Measurements from ENCODE around the gene CENPK. TPM values are rescaled to one million over a fixed set of nuclear protein-coding genes. Genes with fewer than 3 reads are reported as not detected.

The CENPK gene
- total and polyA plus RNA-seq, 9 of the 15 experiments (the other 6 are each of a cell fraction or from before 2014, with no cell fraction given), result 30.8 to 134 (median 69.0) TPM

- peak in 1 of 2 experiments; percentile 77; a peak in 2 of 4 replicates for TF ChIP-seq ZNF318 (IDR thresholded peaks at IDR 0.05; ENCODE audit: borderline replicate concordance in 1 of 2, low read depth in 1 of 2)
- no peak for TF ChIP-seq XRCC5 (IDR thresholded peaks at IDR 0.05; ENCODE audit: low read depth, low read length)
- peak; percentile 30 for TF ChIP-seq POLR2B (IDR thresholded peaks at IDR 0.05; ENCODE audit: low read depth, partially characterized antibody)
- peak; percentile 36 for TF ChIP-seq DACH1 (IDR thresholded peaks at IDR 0.05; ENCODE audit: partially characterized antibody)
- TF ChIP-seq ZNF3 (CRISPR knock-in tag; IDR thresholded peaks at IDR 0.05), result no peak
- TF ChIP-seq NBN (IDR thresholded peaks at IDR 0.05; ENCODE audit: low read depth), result peak; percentile 26; the same call in 1 of the 2 replicates
- TF ChIP-seq PYGO2 (tag; IDR thresholded peaks at IDR 0.05), result no peak
- peak; percentile 62; the same call in 1 of the 2 replicates for TF ChIP-seq CHD2 (IDR thresholded peaks at IDR 0.05; ENCODE audit: low read depth, low read length)
- no peak for TF ChIP-seq THAP7 (CRISPR knock-in tag; IDR thresholded peaks at IDR 0.05)
- no peak; a peak in 1 of 4 replicates for TF ChIP-seq MAZ (CRISPR knock-in tag; conservative IDR thresholded peaks at IDR 0.05 in 1 of 2, IDR thresholded peaks at IDR 0.05 in 1 of 2)
- peak in 1 of 2 experiments; percentile 23; a peak in 2 of 4 replicates for TF ChIP-seq TEAD1 (CRISPR knock-in tag; IDR thresholded peaks at IDR 0.05)
- TF ChIP-seq ZFP36 (IDR thresholded peaks at IDR 0.05; ENCODE audit: low read depth, low read length, partially characterized antibody), result no peak
- TF ChIP-seq TBP (optimal IDR thresholded peaks at IDR 0.05; ENCODE audit: low read depth, low read length), result peak; percentile 75
- TF ChIP-seq ZNF277 (CRISPR knock-in tag; IDR thresholded peaks at IDR 0.05; ENCODE audit: borderline replicate concordance), result no peak
- TF ChIP-seq SIN3A (IDR thresholded peaks at IDR 0.05; ENCODE audit: borderline replicate concordance in 2 of 2, control insufficient read depth in 1 of 2, low read depth in 2 of 2, low read length in 2 of 2), result no peak; a peak in 2 of 4 replicates
- no peak for TF ChIP-seq RBM14 (IDR thresholded peaks at IDR 0.05; ENCODE audit: borderline replicate concordance, insufficient read depth, low read depth, low read length)
- TF ChIP-seq ETV1 (tag; conservative IDR thresholded peaks at IDR 0.05; ENCODE audit: low read depth), result no peak
Measured at GRCh38 chr5:65481635-65482295, 81.2 kb downstream of the CENPK start, which contains the start of gene ADAMTS6 (continued).

Measured in K562 (cell line).